HG03097 (cell line): ENCODE measurements around the gene PSMD5.

ENCODE experiments used
- ATAC-seq: cut with Tn5 transposase; IDR thresholded peaks from one replicate; pipeline ENCODE4 v1.9.1; 2021; ENCODE audit not compliant: unreplicated experiment, low FRiP score

The PSMD5 gene

GRCh38 chr9:120768247-120768646, 74.5 kb downstream of the PSMD5 start:
- no peak for ATAC-seq

GRCh38 chr9:120767451-120767850, 75.3 kb downstream of the PSMD5 start:
- ATAC-seq: no peak
